K562 (cell line): Measurements from ENCODE around the gene TARS2. TPM values are rescaled to one million over a fixed set of nuclear protein-coding genes. Genes with fewer than 3 reads are reported as not detected.

Experiments used
- BCOR ChIP-seq: fragments of 450-650 bp; IDR thresholded peaks from 2 replicates; pipeline ENCODE4 v1.6.1; 2016
- BMI1 ChIP-seq: fragments of 150-350 bp; IDR thresholded peaks from 2 replicates; pipeline ENCODE4 v1.6.1; 2014; ENCODE audit warnings: low read length
- CBFA2T2 ChIP-seq: fragments of 450-650 bp; conservative IDR thresholded peaks from 2 replicates; pipeline ENCODE4 v1.6.1; 2017; ENCODE audit warnings: mild to moderate bottlenecking
- DDX20 ChIP-seq: fragments of 450-650 bp; IDR thresholded peaks from 2 replicates; pipeline ENCODE4 v1.6.1; 2016; ENCODE audit warnings: missing genetic modification characterization, low read depth, mild to moderate bottlenecking, missing compliant biosample characterization, moderate library complexity
- FOXA1 ChIP-seq: fragments of 450-650 bp; IDR thresholded peaks from 2 replicates; pipeline ENCODE4 v1.6.1; 2016; ENCODE audit warnings: mild to moderate bottlenecking, borderline replicate concordance
- GTF2F1 ChIP-seq: IDR thresholded peaks from 2 replicates; pipeline ENCODE4 v1.6.1; 2011; ENCODE audit warnings: low read depth, low read length, improper control_type of control experiment
- HCFC1 ChIP-seq: IDR thresholded peaks from 2 replicates; pipeline ENCODE4 v1.6.1; 2012; ENCODE audit warnings: low read depth, low read length, improper control_type of control experiment
- HDAC3 ChIP-seq: fragments of 450-650 bp; IDR thresholded peaks from 2 replicates; pipeline ENCODE4 v1.6.1; 2018; ENCODE audit warnings: borderline replicate concordance, mild to moderate bottlenecking, moderate library complexity; ENCODE audit not compliant: partially characterized antibody
- JUN ChIP-seq, 2 experiments: sonication (generic) in 1 of 2; formaldehyde crosslinking in 1 of 2; IDR thresholded peaks; 2 replicates each; pipeline versions ENCODE4 v1.6.1 to v1.8.0; 2012 to 2022; ENCODE audit warnings: borderline replicate concordance in 2 of 2, mild to moderate bottlenecking in 2 of 2, improper control_type of control experiment in 1 of 2, low read depth in 1 of 2, low read length in 1 of 2, missing genetic modification reagents in 1 of 2
- MTA2 ChIP-seq: fragments of 450-650 bp; IDR thresholded peaks from 2 replicates; pipeline ENCODE4 v1.6.1; 2016; ENCODE audit warnings: low read depth
- NCOA2 ChIP-seq, 2 experiments: fragments of 450-650 bp; IDR thresholded peaks; 2 replicates each; pipeline ENCODE4 v1.6.1; 2018; ENCODE audit warnings: mild to moderate bottlenecking in 2 of 2, moderate library complexity in 1 of 2; ENCODE audit not compliant: partially characterized antibody in 2 of 2
- PYGO2 ChIP-seq: fragments of 450-650 bp; IDR thresholded peaks from 2 replicates; pipeline ENCODE4 v1.6.1; 2016; ENCODE audit warnings: mild to moderate bottlenecking, missing genetic modification characterization, moderate library complexity, missing compliant biosample characterization
- RBM14 ChIP-seq: fragments of 200-400 bp; formaldehyde crosslinking; IDR thresholded peaks from 2 replicates; pipeline ENCODE4 v1.6.1; 2018; ENCODE audit warnings: low read depth, mild to moderate bottlenecking, low read length, moderate library complexity, borderline replicate concordance; ENCODE audit not compliant: insufficient read depth
- ZNF140 ChIP-seq: fragments of 250-450 bp; sonication (Bioruptor Pico); IDR thresholded peaks from 2 replicates; pipeline ENCODE4 v1.8.0; 2021; ENCODE audit warnings: moderate library complexity, mild to moderate bottlenecking, inconsistent platforms
- ZNF354B ChIP-seq: fragments of 250-450 bp; sonication (Bioruptor Pico); IDR thresholded peaks from 2 replicates; pipeline ENCODE4 v1.4.0; 2020
- ZNF384 ChIP-seq: IDR thresholded peaks from 2 replicates; pipeline ENCODE4 v1.6.1; 2012; ENCODE audit warnings: low read depth, low read length, improper control_type of control experiment
- ZNF780A ChIP-seq: fragments of 250-450 bp; sonication (Bioruptor Pico); IDR thresholded peaks from 2 replicates; pipeline ENCODE4 v1.5.0; 2021; ENCODE audit warnings: mild to moderate bottlenecking
- polyA plus RNA-seq, 8 experiments: library from polyadenylated mRNA; depleted of rRNA in 4 of 8; stranded (reverse) in 5 of 8; unstranded in 3 of 8; fragments of >200 nt; fragmentation: Nextera tagmentation in 2 of 8; fragmentation: Illumina TruSeq in 1 of 8; extraction: Ambion mirVana in 2 of 8; extraction: Trizol in 1 of 8; gene quantifications; 2 replicates each; pipeline versions ENCODE4 v1.2.1 to v1.2.3, GENCODE V29; 2011 to 2014; ENCODE audit warnings: inconsistent platforms in 1 of 8, missing spikeins in 1 of 8
- total RNA-seq, 7 experiments: library from RNA; depleted of rRNA in 6 of 7; stranded (reverse); fragments of >200 nt in 6 of 7; fragmentation: Illumina TruSeq in 2 of 7; extraction: Trizol in 2 of 7; gene quantifications; 2 replicates each; pipeline versions ENCODE4 v1.2.1 to v1.2.3, GENCODE V29; 2011 to 2021; ENCODE audit warnings: low replicate concordance in 1 of 7
- TF ChIP-seq, protein P1 (sequence below): sonication (generic); formaldehyde crosslinking; IDR thresholded peaks from 2 replicates; pipeline ENCODE4 v1.8.0; 2022; ENCODE audit warnings: missing genetic modification reagents, mild to moderate bottlenecking, borderline replicate concordance
- TF ChIP-seq, protein P2 (sequence below): fragments of 450-650 bp; formaldehyde crosslinking; IDR thresholded peaks from 2 replicates; pipeline ENCODE4 v1.4.0; 2020; ENCODE audit warnings: mild to moderate bottlenecking, moderate library complexity
- TF ChIP-seq, protein P3 (sequence below): sonication (generic); formaldehyde crosslinking; IDR thresholded peaks from 2 replicates; pipeline ENCODE4 v1.5.0; 2020; ENCODE audit warnings: missing genetic modification reagents
- TF ChIP-seq, protein P4 (sequence below): sonication (generic); formaldehyde crosslinking; IDR thresholded peaks from 2 replicates; pipeline ENCODE4 v1.8.0; 2022; ENCODE audit warnings: mild to moderate bottlenecking, missing genetic modification reagents

TARS2 gene
- total and polyA plus RNA-seq, 9 of the 15 experiments (the other 6 are each of a cell fraction or from before 2014, with no cell fraction given) = 17.0 to 64.2 (median 39.4) TPM

DNA sequence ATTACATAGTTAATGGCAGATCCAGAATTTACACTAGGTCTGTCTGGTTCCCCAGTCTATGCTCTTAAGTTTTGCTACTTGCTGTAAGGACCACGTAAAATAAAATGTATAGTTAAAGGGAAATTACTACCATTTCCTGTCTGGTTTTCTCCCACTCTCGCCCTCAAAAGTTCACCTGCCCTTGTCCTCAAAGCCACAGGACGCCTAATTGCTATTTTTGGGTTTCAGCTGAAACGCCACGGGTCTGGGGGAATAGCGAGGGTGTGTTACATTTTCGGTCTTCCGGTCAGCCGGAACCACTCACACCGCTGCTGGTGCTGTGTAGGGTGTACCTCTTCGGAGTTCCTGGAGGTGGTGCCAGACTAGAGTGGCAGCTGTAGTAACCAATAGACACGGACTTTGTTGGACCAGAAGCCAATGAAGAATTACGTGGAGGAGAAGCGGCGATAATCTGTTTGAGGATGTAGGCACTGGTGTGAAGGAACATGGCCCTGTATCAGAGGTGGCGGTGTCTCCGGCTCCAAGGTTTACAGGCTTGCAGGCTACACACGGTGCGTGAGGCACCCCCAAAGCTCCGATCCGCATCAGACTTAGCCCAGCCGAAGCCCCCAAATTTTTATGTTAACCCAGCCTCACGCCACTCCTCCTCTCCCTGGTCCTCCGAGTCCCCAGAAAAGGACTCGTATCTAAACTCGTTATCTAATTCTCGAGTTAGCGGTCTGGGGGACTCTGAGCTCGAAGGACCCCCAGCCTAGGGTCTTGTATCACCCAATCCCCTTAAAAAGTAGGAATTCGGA, at the start of gene TARS2 (continued):
- TF ChIP-seq, protein P1, sequence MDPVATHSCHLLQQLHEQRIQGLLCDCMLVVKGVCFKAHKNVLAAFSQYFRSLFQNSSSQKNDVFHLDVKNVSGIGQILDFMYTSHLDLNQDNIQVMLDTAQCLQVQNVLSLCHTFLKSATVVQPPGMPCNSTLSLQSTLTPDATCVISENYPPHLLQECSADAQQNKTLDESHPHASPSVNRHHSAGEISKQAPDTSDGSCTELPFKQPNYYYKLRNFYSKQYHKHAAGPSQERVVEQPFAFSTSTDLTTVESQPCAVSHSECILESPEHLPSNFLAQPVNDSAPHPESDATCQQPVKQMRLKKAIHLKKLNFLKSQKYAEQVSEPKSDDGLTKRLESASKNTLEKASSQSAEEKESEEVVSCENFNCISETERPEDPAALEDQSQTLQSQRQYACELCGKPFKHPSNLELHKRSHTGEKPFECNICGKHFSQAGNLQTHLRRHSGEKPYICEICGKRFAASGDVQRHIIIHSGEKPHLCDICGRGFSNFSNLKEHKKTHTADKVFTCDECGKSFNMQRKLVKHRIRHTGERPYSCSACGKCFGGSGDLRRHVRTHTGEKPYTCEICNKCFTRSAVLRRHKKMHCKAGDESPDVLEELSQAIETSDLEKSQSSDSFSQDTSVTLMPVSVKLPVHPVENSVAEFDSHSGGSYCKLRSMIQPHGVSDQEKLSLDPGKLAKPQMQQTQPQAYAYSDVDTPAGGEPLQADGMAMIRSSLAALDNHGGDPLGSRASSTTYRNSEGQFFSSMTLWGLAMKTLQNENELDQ (CRISPR knock-in tag) = no peak
- TF ChIP-seq ZNF354B (CRISPR knock-in tag) (no peak), CBFA2T2 (no peak), NCOA2 (IDR thresholded peaks at IDR 0.05; ENCODE audit: partially characterized antibody in 2 of 2) (no peak), ZNF140 (CRISPR knock-in tag) (no peak), BMI1 (no peak), ZNF384 (peak; percentile 61; the same call in 1 of the 2 replicates), GTF2F1 (no peak), HDAC3 (peak; percentile 47), RBM14 (no peak), MTA2 (no peak), HCFC1 (peak; percentile 86), BCOR (peak; percentile 63), ZNF780A (no peak), PYGO2 (tag) (0 out of 2 replicates have a peak, but pooled peaks have one; percentile 40), FOXA1 (no peak), JUN (IDR thresholded peaks at IDR 0.05; ENCODE audit: borderline replicate concordance, low read depth, low read length) (peak; percentile 66; the same call in 1 of the 2 replicates), JUN (CRISPR knock-in tag; IDR thresholded peaks at IDR 0.05; ENCODE audit: borderline replicate concordance) (no peak), DDX20 (no peak)
- TF ChIP-seq, protein P2, sequence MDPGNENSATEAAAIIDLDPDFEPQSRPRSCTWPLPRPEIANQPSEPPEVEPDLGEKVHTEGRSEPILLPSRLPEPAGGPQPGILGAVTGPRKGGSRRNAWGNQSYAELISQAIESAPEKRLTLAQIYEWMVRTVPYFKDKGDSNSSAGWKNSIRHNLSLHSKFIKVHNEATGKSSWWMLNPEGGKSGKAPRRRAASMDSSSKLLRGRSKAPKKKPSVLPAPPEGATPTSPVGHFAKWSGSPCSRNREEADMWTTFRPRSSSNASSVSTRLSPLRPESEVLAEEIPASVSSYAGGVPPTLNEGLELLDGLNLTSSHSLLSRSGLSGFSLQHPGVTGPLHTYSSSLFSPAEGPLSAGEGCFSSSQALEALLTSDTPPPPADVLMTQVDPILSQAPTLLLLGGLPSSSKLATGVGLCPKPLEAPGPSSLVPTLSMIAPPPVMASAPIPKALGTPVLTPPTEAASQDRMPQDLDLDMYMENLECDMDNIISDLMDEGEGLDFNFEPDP (CRISPR knock-in tag) = no peak
- TF ChIP-seq, protein P3, sequence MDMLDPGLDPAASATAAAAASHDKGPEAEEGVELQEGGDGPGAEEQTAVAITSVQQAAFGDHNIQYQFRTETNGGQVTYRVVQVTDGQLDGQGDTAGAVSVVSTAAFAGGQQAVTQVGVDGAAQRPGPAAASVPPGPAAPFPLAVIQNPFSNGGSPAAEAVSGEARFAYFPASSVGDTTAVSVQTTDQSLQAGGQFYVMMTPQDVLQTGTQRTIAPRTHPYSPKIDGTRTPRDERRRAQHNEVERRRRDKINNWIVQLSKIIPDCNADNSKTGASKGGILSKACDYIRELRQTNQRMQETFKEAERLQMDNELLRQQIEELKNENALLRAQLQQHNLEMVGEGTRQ (CRISPR knock-in tag) = no peak
- TF ChIP-seq, protein P4, sequence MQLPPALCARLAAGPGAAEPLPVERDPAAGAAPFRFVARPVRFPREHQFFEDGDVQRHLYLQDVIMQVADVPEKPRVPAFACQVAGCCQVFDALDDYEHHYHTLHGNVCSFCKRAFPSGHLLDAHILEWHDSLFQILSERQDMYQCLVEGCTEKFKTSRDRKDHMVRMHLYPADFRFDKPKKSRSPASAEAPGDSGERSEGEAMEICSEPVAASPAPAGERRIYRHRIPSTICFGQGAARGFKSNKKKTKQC (CRISPR knock-in tag) = no peak
